Forelimb muscle (tissue), 1 donor: ENCODE data around the gene SLC6A8. TPM values are rescaled to one million over a fixed set of nuclear protein-coding genes. Genes with fewer than 3 reads are reported as not detected.

ENCODE experiments used
- polyA plus RNA-seq: library from polyadenylated mRNA; unstranded; fragments of 120-200 nt; gene quantifications from one replicate; pipeline ENCODE4 v1.2.1, GENCODE V29; 2013; ENCODE audit not compliant: insufficient read length

The SLC6A8 gene
- polyA plus RNA-seq, 1 donor, result 40.6 TPM

Other genes with a start within 250 kb of the SLC6A8 start
- gene TREX2, start 241.9 kb upstream of the SLC6A8 start, polyA plus RNA-seq, result 0.20 TPM
- gene HAUS7, start 217.3 kb upstream of the SLC6A8 start, polyA plus RNA-seq, result 20.8 TPM
- gene BGN, start 192.9 kb upstream of the SLC6A8 start, polyA plus RNA-seq, result 95.3 TPM
- gene ATP2B3, start 170.3 kb upstream of the SLC6A8 start, polyA plus RNA-seq, result 0.80 TPM
- gene CCNQ, start 88.8 kb upstream of the SLC6A8 start, polyA plus RNA-seq, result 15.6 TPM
- gene DUSP9, start 40.7 kb upstream of the SLC6A8 start, polyA plus RNA-seq, result 0.15 TPM
- 6.2 TPM for gene PNCK, start 14.1 kb upstream of the SLC6A8 start, polyA plus RNA-seq
- gene BCAP31, start 36.5 kb downstream of the SLC6A8 start, polyA plus RNA-seq, result 74.1 TPM
- 10.3 TPM for gene ABCD1, start 36.9 kb downstream of the SLC6A8 start, polyA plus RNA-seq
- gene PLXNB3, start 76.3 kb downstream of the SLC6A8 start, polyA plus RNA-seq, result 2.3 TPM
- 299 TPM for gene SRPK3, start 93.1 kb downstream of the SLC6A8 start, polyA plus RNA-seq
- 49.6 TPM for gene IDH3G, start 106.4 kb downstream of the SLC6A8 start, polyA plus RNA-seq
- gene SSR4, start 106.7 kb downstream of the SLC6A8 start, polyA plus RNA-seq, result 115 TPM
- gene PDZD4, start 142.6 kb downstream of the SLC6A8 start, polyA plus RNA-seq, result 2.4 TPM
- gene L1CAM, start 198.2 kb downstream of the SLC6A8 start, polyA plus RNA-seq, result 1.9 TPM
- gene AVPR2, start 216.7 kb downstream of the SLC6A8 start, polyA plus RNA-seq, result 1.1 TPM
- gene ARHGAP4, start 238.3 kb downstream of the SLC6A8 start, polyA plus RNA-seq, result 21.5 TPM
- 75.3 TPM for gene NAA10, start 247.1 kb downstream of the SLC6A8 start, polyA plus RNA-seq